CD4-positive, alpha-beta T cell (primary cell): ENCODE measurements around the gene ERI3. TPM values are rescaled to one million over a fixed set of nuclear protein-coding genes. Genes with fewer than 3 reads are reported as not detected.
A peak's percentile ranks its signal among the peaks of the same experiment; 100 is the strongest.

ENCODE experiments used
- ATAC-seq: fragments of 200-7000 bp; cut with Tn5 transposase; one replicate; pipeline ENCODE4 v1.10.0; 2022; ENCODE audit warnings: mild to moderate bottlenecking; ENCODE audit not compliant: poor library complexity
- CTCF ChIA-PET: fragments of 350-600 bp; sonication (Branson Sonifier 250); formaldehyde crosslinking; loops from one replicate; lab custom pipeline; 2021; ENCODE audit warnings: antibody characterized with exemption, inconsistent platforms; lab: Charles Lee
- POLR2A ChIA-PET: fragments of 350-600 bp; sonication (Branson Sonifier 250); formaldehyde crosslinking; loops from one replicate; lab custom pipeline; 2021; ENCODE audit warnings: antibody characterized with exemption, inconsistent platforms; lab: Charles Lee
- DNase-seq, 14 experiments: peaks; one replicate each; pipeline ENCODE4 v3.0.0-alpha.2; 2013 to 2020; ENCODE audit warnings: mixed read lengths in 2 of 14
- H3K27ac ChIP-seq, 2 donors: one replicate each; pipeline versions ENCODE4 v1.5.1 to v1.7.0; 2013; ENCODE audit warnings: low read length in 2 of 2, low read depth in 1 of 2, mild to moderate bottlenecking in 1 of 2
- H3K27me3 ChIP-seq, 2 experiments: 1 replicate in 1 of 2; 2 replicates in 1 of 2; pipeline versions ENCODE4 v1.6.1 to v1.7.0; 2013; ENCODE audit warnings: low read length in 2 of 2, control low read depth in 1 of 2, mild to moderate bottlenecking in 1 of 2, moderate library complexity in 1 of 2; ENCODE audit not compliant: insufficient read depth in 2 of 2, control insufficient read depth in 1 of 2
- H3K36me3 ChIP-seq: one replicate; pipeline ENCODE4 v1.6.1; 2013; ENCODE audit warnings: low read length, control low read depth; ENCODE audit not compliant: insufficient read depth
- H3K4me1 ChIP-seq: one replicate; pipeline ENCODE4 v1.6.1; 2013; ENCODE audit warnings: low read length, control low read depth; ENCODE audit not compliant: insufficient read depth
- H3K4me3 ChIP-seq: one replicate; pipeline ENCODE4 v1.5.1; 2013; ENCODE audit warnings: mild to moderate bottlenecking, low read length, moderate library complexity
- H3K9me3 ChIP-seq, 2 experiments: 1 replicate in 1 of 2; 2 replicates in 1 of 2; pipeline versions ENCODE4 v1.6.1 to v1.7.0; 2013; ENCODE audit warnings: low read length in 2 of 2, mild to moderate bottlenecking in 2 of 2, control low read depth in 1 of 2, moderate library complexity in 1 of 2; ENCODE audit not compliant: control insufficient read depth in 1 of 2, insufficient read depth in 1 of 2
- H3K27ac Mint-ChIP-seq: one replicate; pipeline ENCODE4 v1.8.0; 2020; ENCODE audit warnings: mixed read lengths
- H3K27me3 Mint-ChIP-seq: one replicate; pipeline ENCODE4 v1.8.0; 2021; ENCODE audit warnings: mixed read lengths
- H3K36me3 Mint-ChIP-seq: one replicate; pipeline ENCODE4 v1.8.0; 2021; ENCODE audit warnings: low read depth, mixed read lengths
- H3K4me1 Mint-ChIP-seq: one replicate; pipeline ENCODE4 v1.8.0; 2021; ENCODE audit warnings: low read depth, mixed read lengths
- H3K4me3 Mint-ChIP-seq: one replicate; pipeline ENCODE4 v1.8.0; 2020; ENCODE audit warnings: mild to moderate bottlenecking, mixed read lengths
- H3K9me3 Mint-ChIP-seq: one replicate; pipeline ENCODE4 v1.8.0; 2020; ENCODE audit warnings: mixed read lengths
- CTCF ChIP-seq: fragments of 200-600 bp; IDR thresholded peaks from one replicate; pipeline ENCODE4 v1.8.0; 2022; ENCODE audit warnings: antibody characterized with exemption, mild to moderate bottlenecking
- intact Hi-C, 2 experiments: fragments of 100-400 bp; cut with DNase I in 1 of 2; cut with micrococcal nuclease in 1 of 2; formaldehyde crosslinking; loops; one replicate each; pipeline versions ENCODE4 v1.15.1 to v1.9.0; 2023 to 2025; cut with DNase I, micrococcal nuclease
- total RNA-seq, 174 experiments: library from RNA in 2 of 174; stranded (reverse) in 2 of 174; gene quantifications; one replicate each; pipeline ENCODE4 v1.2.3 and lab custom pipeline; 2021 to 2026

The ERI3 gene
- total RNA-seq, 2 experiments from 2014 or later: 19.7 to 20.7 TPM

DNA sequence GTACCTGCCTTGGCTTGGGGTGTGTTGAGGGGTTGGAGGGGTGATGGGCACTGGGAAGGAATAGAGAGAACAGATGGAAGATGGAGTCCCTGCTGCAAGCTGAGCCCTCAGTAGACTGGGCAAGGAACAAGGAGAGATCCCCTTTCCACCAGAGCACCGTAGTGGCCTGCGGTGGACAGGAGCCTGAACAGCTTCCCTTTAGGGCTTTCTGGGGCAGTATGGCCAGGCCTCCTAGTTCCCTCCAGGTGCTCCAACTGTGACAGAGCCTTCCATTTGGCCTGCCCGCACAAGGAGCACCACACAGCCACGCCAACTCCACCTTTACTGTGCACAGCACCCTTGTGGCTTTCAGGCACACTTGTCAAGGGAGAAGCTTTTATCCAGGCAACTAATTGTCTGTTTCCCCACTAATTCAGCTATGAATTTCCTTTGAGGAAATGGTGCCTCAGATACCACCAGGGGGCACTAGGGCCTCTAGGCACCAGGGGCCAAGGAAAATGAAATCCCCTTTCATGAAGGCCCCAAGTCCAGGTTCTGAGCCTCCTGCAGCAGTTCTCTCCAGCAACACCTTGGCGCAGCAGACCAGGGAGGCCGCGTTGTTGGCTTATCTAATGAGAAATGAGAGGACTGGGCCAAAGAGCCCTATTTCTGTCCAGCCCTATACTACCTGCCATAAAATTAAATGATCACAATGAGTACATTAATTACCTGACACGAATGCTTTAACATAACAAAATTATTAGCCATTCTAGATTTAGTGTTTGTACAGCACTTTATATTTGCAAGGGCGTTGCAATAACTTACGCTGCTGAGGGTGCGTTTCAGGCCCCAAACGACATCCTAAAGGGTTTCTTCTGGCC, 23.1 kb upstream of the ERI3 start:
- CTCF ChIA-PET: interaction anchor here (1.0 to 1.4 kb wide), 2 partner anchors 273 to 274 kb away, joined by 4 to 6 read pairs; no protein-coding TSS in a partner anchor
- intact Hi-C loops: loop anchor here in 1 of 2 experiments (1.0 kb wide), 2 partner anchors 217 to 275 kb away; no protein-coding TSS in a partner anchor
- POLR2A ChIA-PET: no interaction called here

GRCh38 chr1:44375547-44375946, 20.5 kb upstream of the ERI3 start:
- no peak for ATAC-seq
- no peaks in the 10 kb centered on the region for H3K27me3 Mint-ChIP-seq
- no peaks in the 10 kb centered on the region for H3K36me3 ChIP-seq
- H3K36me3 Mint-ChIP-seq: no peaks in the 10 kb centered on the region
- ChIA-PET CTCF (interaction anchor here (1.2 kb wide), 1 partner anchor 277 kb away, joined by 3 read pairs; no protein-coding TSS in a partner anchor), POLR2A (no interaction called here)
- no peaks in the 10 kb centered on the region for H3K27me3 ChIP-seq
- intact Hi-C loops: no loop called here
- no peaks in the 10 kb centered on the region for H3K9me3 ChIP-seq
- no peaks in the 10 kb centered on the region for H3K9me3 Mint-ChIP-seq
- no peaks in the 10 kb centered on the region for H3K4me1 Mint-ChIP-seq
- H3K27ac ChIP-seq: no peak overlapping the region
- H3K27ac Mint-ChIP-seq: no peak overlapping the region
- TF ChIP-seq CTCF: no peak
- H3K4me3 ChIP-seq: no peak overlapping the region
- no peak overlapping the region for H3K4me3 Mint-ChIP-seq
- no peaks in the 10 kb centered on the region for H3K4me1 ChIP-seq
- DNase-seq: no peak

More for the DNA sequence above, 23.1 kb upstream of the ERI3 start:
- H3K4me3 Mint-ChIP-seq: no peak overlapping the region
- H3K27ac Mint-ChIP-seq: no peak overlapping the region
- DNase-seq (peak; percentile 6 to 71 (median 24)), ATAC-seq (no peak)
- H3K27me3 Mint-ChIP-seq: no peaks in the 10 kb centered on the region
- no peaks in the 10 kb centered on the region for H3K36me3 Mint-ChIP-seq
- Histone ChIP-seq H3K27ac (no peak overlapping the region), H3K4me3 (no peak overlapping the region), H3K27me3 (no peaks in the 10 kb centered on the region), H3K9me3 (no peaks in the 10 kb centered on the region), H3K4me1 (no peaks in the 10 kb centered on the region), H3K36me3 (no peaks in the 10 kb centered on the region)
- no peaks in the 10 kb centered on the region for H3K4me1 Mint-ChIP-seq
- TF ChIP-seq CTCF: peak; percentile 52
- no peaks in the 10 kb centered on the region for H3K9me3 Mint-ChIP-seq

GRCh38 chr1:44371206-44371605, 16.1 kb upstream of the ERI3 start:
- H3K4me1 Mint-ChIP-seq: no peaks in the 10 kb centered on the region
- Histone ChIP-seq H3K36me3 (no peaks in the 10 kb centered on the region), H3K27me3 (no peaks in the 10 kb centered on the region), H3K9me3 (no peaks in the 10 kb centered on the region), H3K4me3 (no peak overlapping the region), H3K27ac (no peak overlapping the region), H3K4me1 (no peaks in the 10 kb centered on the region)
- POLR2A ChIA-PET: no interaction called here
- DNase-seq (no peak), ATAC-seq (no peak)
- intact Hi-C loops: no loop called here
- CTCF ChIA-PET: no interaction called here
- no peaks in the 10 kb centered on the region for H3K27me3 Mint-ChIP-seq
- H3K9me3 Mint-ChIP-seq: no peaks in the 10 kb centered on the region
- no peak overlapping the region for H3K27ac Mint-ChIP-seq
- H3K4me3 Mint-ChIP-seq: no peak overlapping the region
- H3K36me3 Mint-ChIP-seq: no peaks in the 10 kb centered on the region
- no peak for TF ChIP-seq CTCF
